ENCODE measurements around the gene UBR4.

UBR4 gene

DNA sequence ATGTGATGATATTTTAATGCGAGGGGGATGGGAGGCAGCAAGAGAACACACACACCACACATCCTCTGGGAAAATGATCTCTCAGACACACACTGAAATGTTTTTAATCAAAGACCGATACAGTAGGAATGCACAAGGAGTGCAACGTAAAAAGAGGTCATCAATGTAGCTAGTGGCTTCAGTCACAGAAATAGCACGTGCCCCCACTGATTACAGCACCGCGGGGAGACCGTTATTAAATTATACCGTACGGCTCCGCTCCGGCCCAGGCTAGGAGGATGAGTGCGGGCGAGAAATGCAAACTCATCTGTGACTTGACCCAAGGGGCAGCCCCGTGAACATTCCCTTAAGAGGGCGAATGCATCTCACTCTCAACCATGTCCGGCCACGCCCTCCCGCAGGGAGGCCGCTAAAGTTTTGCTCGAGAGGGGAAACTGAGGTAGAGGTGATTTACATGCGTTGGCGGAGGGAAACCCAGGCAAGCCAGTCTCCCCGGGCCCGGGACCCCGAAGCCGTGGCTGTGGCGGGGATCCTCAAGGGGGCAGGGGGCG lies 552 bp downstream of the UBR4 start:
- Histone ChIP-seq H3K79me2 (ENCODE audit: low read length) (peaks cover 96% of the 10 kb centered on the region), H3K9ac (ENCODE audit: low read length) (peak overlapping the region; percentile 86), H2AFZ (ENCODE audit: low read length) (peak overlapping the region; percentile 27), H3K9me3 (replicated peaks; ENCODE audit: insufficient read depth, low read length) (no peaks in the 10 kb centered on the region), H3K4me3 (ENCODE audit: low read length) (peak overlapping the region; percentile 92), H3K27ac (ENCODE audit: low read length) (peak overlapping the region; percentile 80), H3K27me3 (replicated peaks; ENCODE audit: insufficient read depth, low read length) (no peaks in the 10 kb centered on the region), H4K20me1 (ENCODE audit: insufficient read depth, low read length) (peaks cover 13% of the 10 kb centered on the region; the same call in 1 of the 2 replicates), H3K36me3 (replicated peaks; ENCODE audit: insufficient read depth, low read length) (no peaks in the 10 kb centered on the region), H3K4me1 (ENCODE audit: low read length) (peaks cover 42% of the 10 kb centered on the region), H3K9me2 (replicated peaks; ENCODE audit: insufficient read depth, low read length) (no peaks in the 10 kb centered on the region), H3K4me2 (ENCODE audit: low read depth, low read length) (peak overlapping the region; percentile 79), H3F3A (ENCODE audit: insufficient read depth, low read length) (peaks cover 22% of the 10 kb centered on the region)
- DNase-seq: peak; percentile 59
- TF ChIP-seq EZH2phosphoT487 (IDR thresholded peaks at IDR 0.05; ENCODE audit: low read length): no peak
- TF ChIP-seq, protein P1, sequence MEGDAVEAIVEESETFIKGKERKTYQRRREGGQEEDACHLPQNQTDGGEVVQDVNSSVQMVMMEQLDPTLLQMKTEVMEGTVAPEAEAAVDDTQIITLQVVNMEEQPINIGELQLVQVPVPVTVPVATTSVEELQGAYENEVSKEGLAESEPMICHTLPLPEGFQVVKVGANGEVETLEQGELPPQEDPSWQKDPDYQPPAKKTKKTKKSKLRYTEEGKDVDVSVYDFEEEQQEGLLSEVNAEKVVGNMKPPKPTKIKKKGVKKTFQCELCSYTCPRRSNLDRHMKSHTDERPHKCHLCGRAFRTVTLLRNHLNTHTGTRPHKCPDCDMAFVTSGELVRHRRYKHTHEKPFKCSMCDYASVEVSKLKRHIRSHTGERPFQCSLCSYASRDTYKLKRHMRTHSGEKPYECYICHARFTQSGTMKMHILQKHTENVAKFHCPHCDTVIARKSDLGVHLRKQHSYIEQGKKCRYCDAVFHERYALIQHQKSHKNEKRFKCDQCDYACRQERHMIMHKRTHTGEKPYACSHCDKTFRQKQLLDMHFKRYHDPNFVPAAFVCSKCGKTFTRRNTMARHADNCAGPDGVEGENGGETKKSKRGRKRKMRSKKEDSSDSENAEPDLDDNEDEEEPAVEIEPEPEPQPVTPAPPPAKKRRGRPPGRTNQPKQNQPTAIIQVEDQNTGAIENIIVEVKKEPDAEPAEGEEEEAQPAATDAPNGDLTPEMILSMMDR (IDR thresholded peaks at IDR 0.05; ENCODE audit: low read length): no peak
- TF ChIP-seq EZH2 (optimal IDR thresholded peaks at IDR 0.05; ENCODE audit: low read depth, low read length): no peak

DNA sequence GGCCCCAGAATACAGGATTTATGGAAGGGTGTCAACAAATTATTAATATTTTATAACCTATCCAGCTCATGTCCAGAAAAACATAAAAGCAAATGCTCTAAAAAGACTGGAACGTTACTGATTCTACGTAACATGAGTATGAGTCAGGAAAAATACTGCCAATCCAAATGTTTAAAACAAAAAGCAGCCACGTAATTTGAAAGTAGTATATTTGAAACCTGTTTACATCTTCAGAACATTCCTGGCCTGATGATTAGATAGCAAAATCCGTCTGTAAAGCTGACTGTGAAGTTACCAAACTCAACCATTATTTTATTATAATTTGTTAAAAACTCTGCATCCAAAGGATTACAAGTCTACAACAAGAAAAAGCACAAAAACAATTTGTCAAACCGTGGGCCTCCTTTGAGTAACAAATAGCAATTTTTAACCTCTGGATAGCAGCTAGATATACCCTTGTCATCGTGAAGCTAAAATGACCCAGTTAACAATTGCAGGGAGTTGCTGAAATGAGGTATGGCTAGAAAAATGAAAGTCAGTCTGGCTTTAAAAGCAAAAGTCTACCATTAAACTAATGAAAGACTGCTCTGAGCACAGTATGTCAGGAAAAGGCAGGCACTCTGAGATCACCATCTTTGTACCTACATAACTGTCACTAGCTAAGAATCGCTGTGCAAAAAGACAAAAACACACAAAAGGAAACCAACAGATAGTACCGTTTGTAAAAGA lies 1.2 kb downstream of the UBR4 start:
- H3K79me2 ChIP-seq (ENCODE audit: low read length): peaks cover 96% of the 10 kb centered on the region
- no peaks in the 10 kb centered on the region for H3K36me3 ChIP-seq (replicated peaks; ENCODE audit: insufficient read depth, low read length)
- peaks cover 43% of the 10 kb centered on the region for H3K4me1 ChIP-seq (ENCODE audit: low read length)
- H3K9me3 ChIP-seq (replicated peaks; ENCODE audit: insufficient read depth, low read length): no peaks in the 10 kb centered on the region
- H3F3A ChIP-seq (ENCODE audit: insufficient read depth, low read length): peaks cover 22% of the 10 kb centered on the region
- H3K4me2 ChIP-seq (ENCODE audit: low read depth, low read length): peak overlapping the region; percentile 79
- H3K9ac ChIP-seq (ENCODE audit: low read length): peak overlapping the region; percentile 86; the same call in 1 of the 2 replicates
- no peak for DNase-seq
- TF ChIP-seq, protein P1 (IDR thresholded peaks at IDR 0.05; ENCODE audit: low read length): no peak
- TF ChIP-seq EZH2 (optimal IDR thresholded peaks at IDR 0.05; ENCODE audit: low read depth, low read length) (no peak), EZH2phosphoT487 (IDR thresholded peaks at IDR 0.05; ENCODE audit: low read length) (no peak)
- no peak overlapping the region for H2AFZ ChIP-seq (ENCODE audit: low read length)
- H3K27ac ChIP-seq (ENCODE audit: low read length): peak overlapping the region; percentile 80; the same call in 1 of the 2 replicates
- H3K27me3 ChIP-seq (replicated peaks; ENCODE audit: insufficient read depth, low read length): no peaks in the 10 kb centered on the region
- peaks cover 13% of the 10 kb centered on the region; the same call in 1 of the 2 replicates for H4K20me1 ChIP-seq (ENCODE audit: insufficient read depth, low read length)
- H3K9me2 ChIP-seq (replicated peaks; ENCODE audit: insufficient read depth, low read length): no peaks in the 10 kb centered on the region
- H3K4me3 ChIP-seq (ENCODE audit: low read length): peak overlapping the region; percentile 92

DNA sequence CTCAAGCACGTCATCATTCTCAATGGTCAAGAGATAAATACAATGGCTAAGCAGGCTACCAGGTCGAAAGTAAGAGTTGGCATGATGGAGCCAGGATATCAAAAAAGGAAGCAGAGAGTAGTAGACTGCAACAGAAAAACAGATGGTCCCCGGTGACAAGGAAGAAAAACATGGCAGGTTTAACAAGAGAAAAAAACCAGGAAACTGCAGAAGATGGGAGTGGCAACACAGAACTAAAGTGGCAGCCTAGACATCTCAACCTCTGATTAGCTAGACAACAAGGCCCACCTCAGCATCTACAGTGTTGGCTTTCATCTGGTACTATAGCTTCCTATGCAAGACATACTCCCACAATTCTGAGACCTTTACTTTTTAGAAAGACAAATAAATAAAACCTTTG lies 3.1 kb downstream of the UBR4 start:
- Histone ChIP-seq H3K4me2 (ENCODE audit: low read depth, low read length) (no peak overlapping the region), H3K9me3 (replicated peaks; ENCODE audit: insufficient read depth, low read length) (no peaks in the 10 kb centered on the region), H3K36me3 (replicated peaks; ENCODE audit: insufficient read depth, low read length) (no peaks in the 10 kb centered on the region), H3F3A (ENCODE audit: insufficient read depth, low read length) (peaks cover 22% of the 10 kb centered on the region), H3K79me2 (ENCODE audit: low read length) (peaks cover 96% of the 10 kb centered on the region), H4K20me1 (ENCODE audit: insufficient read depth, low read length) (peaks cover 18% of the 10 kb centered on the region), H3K27me3 (replicated peaks; ENCODE audit: insufficient read depth, low read length) (no peaks in the 10 kb centered on the region), H2AFZ (ENCODE audit: low read length) (no peak overlapping the region), H3K4me1 (ENCODE audit: low read length) (peaks cover 34% of the 10 kb centered on the region), H3K9ac (ENCODE audit: low read length) (no peak overlapping the region), H3K4me3 (ENCODE audit: low read length) (no peak overlapping the region), H3K9me2 (replicated peaks; ENCODE audit: insufficient read depth, low read length) (no peaks in the 10 kb centered on the region), H3K27ac (ENCODE audit: low read length) (no peak overlapping the region)
- TF ChIP-seq EZH2 (optimal IDR thresholded peaks at IDR 0.05; ENCODE audit: low read depth, low read length): no peak
- TF ChIP-seq, protein P1 (IDR thresholded peaks at IDR 0.05; ENCODE audit: low read length): no peak
- TF ChIP-seq EZH2phosphoT487 (IDR thresholded peaks at IDR 0.05; ENCODE audit: low read length): no peak
- DNase-seq: no peak
